Left forelimb (tissue), 1 donor: ENCODE results near the gene SNAPIN.
A peak's percentile ranks its signal among the peaks of the same experiment; 100 is the strongest.

Experiments used
- DNase-seq: peaks from one replicate; pipeline ENCODE4 v3.0.0-alpha.2; 2018; ENCODE audit warnings: low spot score

The SNAPIN gene, protein sequence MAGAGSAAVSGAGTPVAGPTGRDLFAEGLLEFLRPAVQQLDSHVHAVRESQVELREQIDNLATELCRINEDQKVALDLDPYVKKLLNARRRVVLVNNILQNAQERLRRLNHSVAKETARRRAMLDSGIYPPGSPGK

DNA sequence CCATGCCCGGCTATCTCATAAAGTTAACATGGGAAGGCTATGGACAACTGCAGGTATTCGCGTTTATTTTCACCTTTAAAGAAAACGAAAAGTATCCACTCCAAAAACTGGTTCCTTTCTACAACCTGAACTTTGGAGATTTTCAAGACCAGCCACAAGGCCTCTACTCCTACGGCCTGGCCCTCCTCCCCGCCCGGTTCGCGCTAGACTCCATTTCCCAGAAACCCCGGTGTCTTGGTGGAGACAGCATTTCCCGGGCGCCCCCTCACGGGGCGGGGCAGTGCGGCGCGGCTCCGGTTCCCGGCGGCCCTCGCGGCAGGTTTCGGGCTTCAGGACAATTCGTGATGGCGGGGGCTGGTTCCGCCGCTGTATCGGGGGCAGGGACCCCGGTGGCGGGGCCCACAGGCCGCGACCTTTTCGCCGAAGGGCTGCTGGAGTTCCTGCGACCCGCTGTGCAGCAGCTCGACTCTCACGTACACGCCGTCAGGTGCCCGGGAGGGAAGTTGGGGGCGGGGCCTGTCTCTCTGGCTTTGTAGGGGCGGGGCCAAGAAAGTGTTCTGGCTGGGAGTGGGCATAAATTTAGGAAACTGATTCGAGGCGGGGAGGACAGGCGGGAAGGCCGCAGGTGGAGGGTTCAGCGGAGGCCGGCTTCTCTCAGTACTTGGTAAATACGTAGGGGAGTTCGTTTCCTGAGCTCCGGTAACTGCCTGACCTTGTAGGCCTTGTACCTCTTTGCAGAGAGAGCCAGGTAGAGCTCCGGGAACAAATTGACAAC lies at the start of gene SNAPIN:
TSS of gene SNAPIN (plus strand) at position 304 of the 775 bp plus-strand sequence. CDS start at position 345, 41 bp downstream.
- peak; percentile 98 for DNase-seq

DNA sequence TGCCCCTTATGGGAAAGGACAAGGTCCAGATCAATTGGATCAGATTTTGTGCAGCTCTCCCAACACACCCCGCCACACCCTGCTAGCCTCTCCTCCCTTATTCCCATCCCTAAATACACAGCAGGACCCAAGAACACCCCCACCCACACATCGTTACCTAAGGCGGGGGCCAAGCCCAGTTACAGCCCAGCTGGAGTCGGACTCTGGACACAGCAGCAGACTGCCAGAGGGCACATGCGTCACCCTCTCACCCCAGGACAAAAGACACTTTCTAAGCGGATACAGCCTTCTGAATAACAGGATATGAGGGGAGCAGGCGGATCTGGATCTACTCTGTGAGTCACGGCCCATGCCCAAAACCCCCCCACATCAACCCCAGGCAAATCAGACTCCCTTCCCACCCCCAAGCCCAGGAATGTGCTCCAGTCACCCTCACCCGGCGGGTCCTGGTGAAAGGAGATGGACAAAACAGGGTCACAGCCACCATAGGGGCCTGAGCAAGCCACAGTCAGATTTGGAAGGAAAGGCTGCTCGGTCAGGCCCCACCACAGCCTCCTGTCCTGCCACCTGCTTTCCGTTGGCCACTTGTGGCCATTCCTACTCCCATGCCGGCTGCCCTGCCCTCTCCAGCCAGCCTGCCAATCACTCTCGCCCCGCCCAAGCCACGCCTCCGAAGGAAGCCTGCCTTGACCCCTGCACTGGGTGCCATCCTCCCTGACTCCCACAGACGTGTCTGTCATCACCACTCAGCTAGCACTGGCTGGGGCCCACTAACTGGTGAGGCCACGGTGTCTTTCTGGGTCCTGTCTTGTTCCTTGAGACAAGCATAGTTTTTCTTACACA lies 49.5 kb upstream of the SNAPIN start:
- DNase-seq: no peak

DNA sequence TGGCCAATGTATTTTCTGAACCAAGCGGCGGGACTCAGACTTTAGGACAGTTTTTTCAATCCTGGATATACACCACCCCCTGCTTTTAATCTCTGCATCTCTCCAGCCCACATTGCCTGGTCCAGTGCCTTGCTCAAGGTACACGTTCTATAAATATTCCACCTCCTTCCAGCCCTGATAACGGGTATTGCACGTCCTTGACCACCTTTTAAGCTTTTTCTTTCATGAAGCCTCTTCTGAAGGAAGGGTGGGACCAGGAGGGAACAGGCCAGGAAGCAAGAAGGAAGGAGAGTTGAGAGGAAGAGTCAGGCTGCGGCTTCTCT lies 49.0 kb upstream of the SNAPIN start:
- no peak for DNase-seq

DNA sequence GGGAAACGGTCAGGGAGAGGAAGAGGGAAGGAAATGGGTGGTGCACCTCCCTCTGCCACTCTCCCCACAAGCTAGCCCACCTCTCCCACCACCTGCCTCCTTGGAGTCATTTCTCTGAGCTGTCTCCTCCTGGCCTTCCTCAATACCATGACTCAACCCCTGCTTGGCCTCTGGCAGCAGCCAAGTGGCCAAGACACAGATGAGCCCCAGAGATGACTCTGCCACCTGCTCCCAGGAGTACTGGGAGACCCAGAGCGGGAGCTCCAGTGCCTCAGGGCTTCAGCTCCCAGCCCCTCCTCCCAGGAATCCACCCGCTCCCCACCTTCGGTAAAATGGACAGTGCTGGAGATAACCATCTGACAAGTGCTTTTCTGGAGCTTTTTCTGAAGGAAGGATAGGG lies 48.2 kb upstream of the SNAPIN start:
- DNase-seq: no peak

DNA sequence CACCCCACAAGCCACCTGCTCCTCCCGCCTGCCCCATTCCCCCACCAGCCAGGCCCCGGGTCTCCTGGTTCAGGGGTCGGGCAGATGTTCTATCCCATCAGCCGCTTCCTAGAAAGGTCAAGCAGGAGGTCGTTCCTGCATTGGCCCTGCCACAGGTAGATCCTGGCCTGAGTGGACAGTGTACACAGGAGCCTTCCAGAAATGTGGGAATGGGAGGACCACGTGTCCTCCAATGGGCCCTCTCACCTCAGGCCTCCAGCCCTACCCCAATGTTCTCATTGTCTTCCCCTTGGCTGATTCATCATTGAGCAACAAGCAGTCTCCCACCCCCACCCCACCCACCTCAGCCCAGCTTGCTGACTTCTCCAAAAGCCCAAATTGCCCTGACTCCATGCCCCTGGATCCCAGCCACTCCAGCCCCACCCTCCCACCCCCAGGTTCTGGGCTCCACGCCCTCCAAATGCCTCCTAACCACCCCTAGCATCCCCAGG lies 47.6 kb upstream of the SNAPIN start:
- DNase-seq: no peak

DNA sequence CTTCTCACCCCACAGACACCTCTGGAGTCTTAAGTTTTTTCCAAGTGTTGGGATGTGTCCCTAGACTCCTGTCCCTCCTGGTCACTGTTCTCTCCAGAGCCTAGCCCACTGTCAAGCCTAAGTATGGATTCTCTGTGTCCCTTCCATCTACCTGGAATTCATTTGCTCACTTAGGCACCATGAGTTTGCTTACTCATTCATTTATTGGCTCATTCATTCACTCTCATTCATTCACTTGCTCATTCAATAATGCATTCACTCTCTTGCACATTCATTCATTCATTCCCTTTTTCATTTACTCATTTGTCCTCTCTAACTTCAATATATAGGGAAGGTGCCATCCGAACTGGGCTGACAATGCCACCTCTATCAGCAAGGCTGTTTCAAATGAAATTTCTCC lies 47.1 kb upstream of the SNAPIN start:
- no peak for DNase-seq

DNA sequence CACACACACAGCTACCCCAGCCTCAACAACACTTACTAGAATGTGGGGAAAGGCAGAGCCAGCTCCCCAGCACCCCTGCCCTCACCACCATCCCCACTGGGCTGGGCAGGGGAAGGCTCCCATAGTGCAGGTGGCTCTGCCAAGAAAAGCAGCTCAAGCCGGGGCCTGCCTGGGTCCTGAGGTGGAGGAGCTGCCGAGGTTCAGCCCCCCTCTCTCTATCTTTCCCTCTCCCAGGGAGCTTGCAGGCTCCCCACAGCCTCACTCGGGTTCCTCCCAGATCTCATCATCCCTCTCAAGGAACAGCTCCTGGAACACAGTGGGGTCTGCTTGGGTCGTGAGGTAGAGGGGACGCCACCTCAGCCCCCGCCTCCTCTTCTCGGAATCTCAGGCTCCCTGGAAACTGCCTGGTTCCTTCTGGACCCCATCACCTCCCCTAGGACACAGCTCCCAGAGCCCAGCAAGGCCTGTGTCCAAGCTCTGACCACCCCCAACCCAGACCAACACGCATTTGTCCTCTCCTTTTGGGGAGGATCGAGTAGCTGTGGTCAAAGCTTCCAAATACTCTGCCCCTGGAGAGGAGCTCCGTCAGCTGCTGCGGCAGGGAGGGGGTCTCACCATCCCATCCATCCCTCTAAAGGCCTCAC lies 46.3 kb upstream of the SNAPIN start:
- DNase-seq: no peak

DNA sequence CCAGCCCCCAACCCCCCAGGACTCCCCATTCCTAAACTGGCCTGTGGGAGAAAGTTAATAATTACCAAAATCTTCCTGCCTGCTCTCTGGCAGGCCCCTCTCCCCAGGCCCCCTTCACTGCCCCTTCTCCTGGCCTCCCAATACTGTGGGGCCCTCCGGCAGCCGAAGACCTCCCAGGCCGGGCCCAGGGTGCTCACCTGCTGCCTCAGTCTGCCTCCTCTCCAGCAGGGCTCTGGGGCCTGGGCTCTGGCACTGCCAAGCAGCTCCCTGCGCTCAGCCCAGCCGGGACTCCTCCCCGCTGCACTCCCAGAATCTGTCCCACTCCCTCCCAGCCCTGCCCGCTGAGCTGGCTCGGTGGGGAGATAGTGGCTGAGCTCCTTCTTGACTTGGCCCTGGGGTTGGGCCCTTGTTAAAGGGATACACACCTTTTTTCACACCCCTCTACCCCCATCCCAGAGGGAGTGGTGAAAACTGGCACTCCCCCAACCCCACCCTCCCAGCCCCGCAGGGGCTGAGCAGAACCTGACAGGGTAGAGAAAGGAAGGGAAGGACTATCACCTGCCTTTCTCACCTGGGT lies 45.7 kb upstream of the SNAPIN start, which contains the start of gene S100A16:
TSS of gene S100A16 (minus strand) at position 383 of the 577 bp plus-strand sequence. CDS start 4,986 bp downstream, outside the sequence.
- DNase-seq: no peak

DNA sequence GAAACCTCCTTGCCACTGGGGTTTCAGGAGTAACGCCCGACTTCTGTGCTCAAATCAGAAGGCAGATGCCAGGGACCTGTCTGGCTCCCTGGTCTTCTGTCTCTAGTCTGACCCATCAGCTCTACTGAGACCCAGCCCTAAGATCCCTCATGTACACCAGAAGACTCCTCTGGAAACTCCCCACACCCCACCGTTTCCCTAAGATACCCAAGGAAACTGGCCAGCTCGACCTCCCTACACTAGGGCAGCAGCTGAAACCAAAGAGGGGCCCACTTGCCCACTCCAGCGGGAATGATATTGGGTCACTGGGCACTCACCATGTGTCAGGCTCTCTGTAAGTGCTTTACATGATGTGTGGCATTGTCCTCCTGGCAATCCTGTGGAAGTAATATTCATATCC lies 45.1 kb upstream of the SNAPIN start:
- DNase-seq: no peak

DNA sequence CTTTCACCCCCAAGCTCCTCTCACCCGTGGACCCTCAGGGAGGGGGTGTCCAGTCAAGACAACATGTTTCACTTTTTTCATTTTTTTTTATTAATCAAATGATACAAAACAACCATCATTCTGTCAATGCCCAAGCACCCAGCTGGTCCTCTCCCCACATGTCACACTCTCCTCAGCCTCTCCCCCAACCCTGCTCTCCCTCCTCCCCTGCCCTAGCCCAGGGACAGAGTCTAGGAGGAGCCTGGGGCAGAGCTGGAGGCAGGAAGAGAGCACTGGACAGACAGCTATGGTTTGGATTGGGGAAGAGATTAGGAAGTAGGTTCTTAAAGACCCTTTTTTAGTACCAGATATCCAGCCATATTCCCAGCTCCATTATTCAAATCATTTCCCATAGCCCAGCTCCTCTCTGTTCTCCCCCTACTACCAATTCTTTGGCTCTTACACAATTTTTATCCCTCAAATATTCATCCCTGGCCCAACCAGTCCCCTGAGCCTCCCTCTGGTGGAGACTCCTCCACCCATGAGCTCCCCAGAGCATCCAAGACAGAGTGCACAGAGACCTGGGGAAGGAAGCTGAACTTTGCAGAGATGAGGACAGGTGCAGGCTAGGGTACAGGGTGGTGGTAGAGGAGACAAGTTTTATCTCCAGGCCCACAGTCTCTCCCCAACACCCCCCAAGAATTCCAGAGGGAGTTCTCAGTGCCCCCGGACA lies 44.2 kb upstream of the SNAPIN start:
- no peak for DNase-seq

DNA sequence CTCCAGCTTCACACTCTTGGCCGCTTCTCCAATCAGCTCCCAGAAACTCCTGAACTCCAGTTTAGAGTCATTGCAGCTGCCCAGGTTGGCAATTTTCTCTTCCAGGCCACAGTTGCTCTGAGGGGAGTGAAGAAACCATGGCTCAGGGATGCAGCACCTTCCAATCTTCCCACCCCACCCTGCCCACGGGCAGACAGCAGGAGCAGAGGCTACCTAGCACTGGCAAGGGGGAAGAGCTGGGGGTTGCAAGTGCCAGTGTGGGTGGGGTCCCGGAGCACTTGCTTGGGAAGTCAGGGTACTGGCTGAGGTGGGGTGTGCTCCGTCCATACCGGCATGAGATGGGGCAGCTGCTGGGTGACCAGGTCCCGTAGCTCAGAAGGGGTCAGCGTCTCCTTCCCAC lies 43.6 kb upstream of the SNAPIN start:
- DNase-seq: no peak

DNA sequence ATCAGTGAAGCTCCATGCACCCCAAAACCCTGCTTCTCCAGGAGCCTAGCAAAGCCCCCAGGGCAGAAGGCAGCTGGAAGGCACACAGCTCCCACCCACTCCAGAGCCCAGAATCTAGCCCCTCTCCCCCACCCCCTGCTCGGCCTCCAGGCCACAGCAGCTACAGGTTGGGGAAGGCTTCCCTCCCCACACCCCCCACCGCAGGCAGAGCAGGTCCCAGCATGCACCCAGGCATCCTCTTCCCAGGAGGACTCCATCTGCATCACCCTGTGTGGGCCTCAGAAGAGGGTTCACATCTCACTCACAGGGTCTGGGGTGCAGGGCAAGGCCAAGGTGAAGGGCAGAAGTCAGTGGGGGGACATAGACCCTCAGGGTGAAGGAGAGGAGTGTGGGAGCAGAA lies 43.1 kb upstream of the SNAPIN start:
- no peak for DNase-seq

DNA sequence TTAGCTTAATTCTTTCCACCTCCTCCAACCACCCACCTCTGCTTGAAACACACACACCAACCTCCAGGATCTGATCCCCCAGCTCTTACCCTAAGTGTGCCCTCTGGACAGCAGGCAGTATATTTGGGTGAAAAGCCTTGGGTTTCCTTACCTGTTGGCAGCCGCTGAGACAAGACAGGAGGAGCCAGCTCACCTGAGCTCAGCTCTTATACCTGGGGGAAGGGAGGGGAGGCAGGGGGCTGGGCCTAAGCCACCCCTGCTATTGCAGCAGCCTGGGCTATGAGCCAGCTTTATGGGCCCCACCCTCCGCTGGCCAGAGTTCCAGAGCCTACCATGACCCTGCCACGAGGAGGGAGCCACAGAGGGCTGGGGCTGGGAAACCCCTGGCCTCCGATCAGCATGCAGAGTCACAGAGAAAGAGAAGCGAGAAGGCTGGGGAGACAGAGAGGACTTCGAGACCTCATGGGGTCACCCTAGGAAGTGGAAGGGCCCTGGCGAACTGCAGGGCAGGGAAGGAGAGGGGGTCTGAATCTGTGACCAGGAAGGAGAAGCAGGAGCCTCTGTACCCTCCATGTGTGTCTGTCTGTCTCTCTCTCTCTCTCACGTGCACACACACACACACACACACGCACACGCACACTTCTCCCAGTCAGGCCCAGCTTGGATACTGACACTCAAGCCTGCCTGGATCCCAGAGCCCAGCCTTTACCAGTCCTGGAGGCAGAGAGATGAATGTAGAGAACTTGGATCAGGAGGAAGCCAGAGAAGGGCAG lies 42.2 kb upstream of the SNAPIN start, which contains the start of gene S100A14:
TSS of gene S100A14 (minus strand) at position 182 of the 773 bp plus-strand sequence. CDS start 467 bp downstream, outside the sequence.
- no peak for DNase-seq

DNA sequence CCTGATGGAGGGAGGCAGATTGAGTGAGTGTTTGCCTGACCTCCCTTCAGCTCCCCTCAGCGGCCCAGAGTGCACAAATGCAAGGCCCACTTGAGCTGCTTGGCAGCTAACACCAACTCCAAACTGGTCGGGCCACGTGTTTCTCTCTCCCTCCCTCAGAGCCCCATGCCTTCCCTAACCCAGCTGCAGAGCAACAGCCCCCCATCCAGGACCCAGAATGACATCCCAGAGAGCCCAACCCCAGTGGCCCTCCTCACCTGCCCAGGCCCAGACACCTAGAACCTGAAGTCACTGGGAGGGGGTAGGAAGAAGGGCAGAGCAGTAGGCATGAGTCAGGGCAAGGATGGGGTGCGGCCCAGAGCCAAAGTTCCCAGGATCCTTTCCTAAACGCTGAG lies 41.6 kb upstream of the SNAPIN start:
- DNase-seq: no peak

DNA sequence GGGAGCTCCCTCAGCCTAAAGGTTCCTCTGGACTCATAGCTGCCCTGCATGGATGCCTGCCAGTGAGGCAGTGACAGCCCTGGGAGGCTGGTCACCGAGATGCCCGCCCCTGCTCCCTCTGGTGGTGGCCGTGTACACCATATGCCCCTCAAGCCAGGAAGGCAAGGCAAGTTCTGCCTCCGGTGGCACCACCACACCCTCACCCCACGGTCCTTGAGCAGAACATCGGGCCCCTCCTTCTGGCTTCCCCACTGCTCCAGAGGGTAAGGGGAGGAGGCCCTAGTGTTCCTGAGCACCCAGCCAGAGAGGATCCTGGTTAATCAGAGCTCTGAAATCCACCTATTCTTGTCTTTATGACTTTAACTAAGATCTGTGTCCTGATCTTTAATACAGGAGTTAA lies 40.8 kb upstream of the SNAPIN start:
- DNase-seq: no peak

DNA sequence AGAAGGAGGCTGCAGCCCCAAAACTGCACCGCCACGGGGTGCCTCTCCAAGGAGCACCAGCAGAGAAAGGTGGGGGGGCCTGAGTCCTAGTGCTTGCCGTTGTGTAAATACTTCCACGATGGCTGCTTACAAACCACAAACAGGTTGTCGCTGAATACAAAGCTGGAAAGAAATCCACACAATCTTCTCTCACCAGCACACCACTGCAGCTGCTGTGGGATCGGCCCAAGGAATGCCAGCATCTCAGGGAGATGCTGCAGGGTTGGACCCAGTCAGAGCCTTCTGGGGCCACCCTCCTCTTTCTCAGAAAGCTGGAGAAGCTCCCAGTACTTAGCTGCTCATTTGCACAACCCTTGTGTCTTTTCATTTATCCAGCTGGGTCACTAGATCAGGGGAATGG lies 39.3 kb upstream of the SNAPIN start:
- no peak for DNase-seq

DNA sequence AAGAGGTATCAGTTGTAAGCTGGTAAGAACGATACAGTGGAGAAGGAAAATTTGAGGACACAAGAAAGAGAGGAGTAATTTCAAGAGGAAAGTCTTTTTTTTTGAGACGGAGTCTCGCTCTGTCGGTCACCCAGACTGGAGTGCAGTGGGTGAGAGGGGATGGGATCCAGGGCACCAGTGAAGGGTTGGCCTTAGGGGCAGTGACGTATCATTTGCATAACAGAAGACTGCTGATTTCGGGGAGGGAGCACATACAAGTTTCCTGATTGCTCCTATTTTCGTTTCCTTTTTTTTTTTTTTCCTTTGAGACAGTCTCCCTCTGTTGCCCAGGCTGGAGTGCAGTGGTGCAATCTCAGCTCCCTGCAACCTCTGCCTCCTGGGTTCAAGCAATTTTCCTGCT lies 35.4 kb upstream of the SNAPIN start:
- DNase-seq: no peak

DNA sequence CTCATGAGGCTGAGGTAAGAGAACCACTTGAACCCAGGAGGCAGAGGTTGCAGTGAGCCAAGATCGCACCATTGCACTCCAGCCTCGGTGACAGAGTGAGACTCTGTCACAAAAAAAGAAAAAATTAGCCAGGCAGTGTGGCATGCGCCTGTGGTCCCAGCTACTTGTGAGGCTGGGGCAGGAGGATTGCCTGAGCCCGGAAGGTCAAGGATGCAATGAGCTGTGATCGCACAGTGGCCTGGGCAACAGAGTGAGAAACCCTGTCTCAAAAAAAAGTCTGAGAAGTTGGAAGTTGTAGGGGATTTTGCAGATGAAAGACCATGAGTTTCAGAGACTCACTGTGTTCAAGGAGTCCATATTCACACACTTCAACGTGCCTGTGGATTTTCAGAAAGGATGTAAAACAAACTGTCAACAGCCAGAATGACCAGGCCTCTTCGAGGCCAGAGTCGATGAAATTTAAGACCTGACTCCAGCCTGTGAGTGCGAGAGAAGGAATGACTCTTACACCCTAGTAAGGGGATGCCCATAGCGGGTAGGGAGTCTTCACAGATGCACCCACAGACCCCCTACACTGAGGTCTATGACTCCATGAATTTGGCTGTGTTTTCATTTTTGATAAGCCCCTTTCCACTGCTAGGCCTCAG lies 33.4 kb upstream of the SNAPIN start:
- no peak for DNase-seq

DNA sequence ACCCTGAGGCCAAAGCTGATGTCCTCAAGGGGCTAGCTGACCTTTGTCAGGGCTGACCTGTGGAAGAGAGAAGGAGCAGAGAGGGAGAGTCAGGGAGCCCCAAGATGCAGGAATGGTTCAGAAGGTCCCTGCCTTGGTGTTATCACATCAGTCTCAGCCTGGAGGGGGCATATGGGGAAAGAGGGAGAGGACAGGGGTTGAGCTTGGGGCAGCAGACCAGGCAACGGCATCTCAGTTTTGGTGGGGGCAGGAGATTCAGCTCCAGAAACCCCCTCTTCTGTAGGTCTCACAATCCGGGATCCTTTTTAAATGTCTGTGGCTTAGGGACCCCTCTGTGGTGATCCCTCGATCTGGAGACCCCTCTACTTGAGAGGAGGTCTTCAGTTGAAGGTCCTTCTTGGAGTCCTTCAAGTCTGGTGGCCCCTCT lies 32.0 kb upstream of the SNAPIN start:
- DNase-seq: no peak
